Lower lobe of right lung (tissue), 2 donors: Measurements from ENCODE around the gene NTM. TPM values are rescaled to one million over a fixed set of nuclear protein-coding genes. Genes with fewer than 3 reads are reported as not detected.

ENCODE experiments used
- ATAC-seq, 2 donors: fragments of 200-7000 bp; cut with Tn5 transposase; one replicate each; pipeline ENCODE4 v1.9.1; 2020 to 2022; ENCODE audit warnings: mild to moderate bottlenecking in 2 of 2, moderate library complexity in 2 of 2
- DNase-seq: peaks from one replicate; pipeline ENCODE4 v3.0.0-alpha.2; 2020
- H3K27ac ChIP-seq: fragments of 200-600 bp; one replicate; pipeline ENCODE4 v1.8.0; 2022
- H3K27me3 ChIP-seq: fragments of 200-600 bp; one replicate; pipeline ENCODE4 v1.8.0; 2022; ENCODE audit warnings: low read depth
- H3K36me3 ChIP-seq: fragments of 200-600 bp; one replicate; pipeline ENCODE4 v1.8.0; 2022; ENCODE audit warnings: mild to moderate bottlenecking
- H3K4me1 ChIP-seq: fragments of 200-600 bp; one replicate; pipeline ENCODE4 v1.8.0; 2022
- H3K4me3 ChIP-seq: fragments of 200-600 bp; one replicate; pipeline ENCODE4 v1.8.0; 2022; ENCODE audit warnings: mild to moderate bottlenecking
- H3K9me3 ChIP-seq: fragments of 200-600 bp; one replicate; pipeline ENCODE4 v1.8.0; 2022
- intact Hi-C: fragments of 100-400 bp; cut with DNase I; formaldehyde crosslinking; loops from one replicate; pipeline ENCODE4 v1.11.0; 2022
- total RNA-seq: library from RNA; stranded (reverse); fragmentation: NEBNext Ultra II Directional; extraction: Animal tissue kit (Norgen Biotek cat#: 25700); gene quantifications from one replicate; pipeline ENCODE4 v1.2.1, GENCODE V29; 2021
- TF ChIP-seq, protein P1 (sequence below): fragments of 200-600 bp; IDR thresholded peaks from one replicate; pipeline ENCODE4 v1.8.0; 2022; ENCODE audit warnings: antibody characterized with exemption, mild to moderate bottlenecking
- donor health status: DM: no; HTN: yes; CAD: no; lungs with severe emphysema.

The NTM gene
- total RNA-seq, 1 donor from 2014 or later, result 2.3 TPM

DNA sequence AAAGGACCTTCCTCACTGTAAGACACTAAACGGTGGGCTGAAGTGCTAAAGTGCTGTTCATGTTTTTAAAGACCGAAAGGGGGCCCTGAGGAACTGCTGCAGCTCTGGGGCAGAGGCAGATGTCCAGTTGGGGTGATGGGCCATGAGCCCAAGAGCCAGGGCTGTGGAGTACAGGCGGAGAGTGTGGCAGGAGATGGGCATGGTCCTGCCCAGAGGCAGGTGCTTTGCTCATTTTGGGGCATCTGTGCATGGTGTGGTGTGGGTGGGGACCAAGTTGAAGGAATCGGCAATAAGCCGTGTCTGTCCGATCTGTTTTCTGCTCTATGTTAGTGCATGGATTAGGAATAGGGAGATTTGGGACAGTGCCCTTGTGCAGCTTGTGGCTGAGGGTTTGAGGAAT, 258.3 kb downstream of the NTM start:
- H3K27ac ChIP-seq, result no peak overlapping the region
- ATAC-seq (no peak), DNase-seq (no peak)
- TF ChIP-seq, protein P1, sequence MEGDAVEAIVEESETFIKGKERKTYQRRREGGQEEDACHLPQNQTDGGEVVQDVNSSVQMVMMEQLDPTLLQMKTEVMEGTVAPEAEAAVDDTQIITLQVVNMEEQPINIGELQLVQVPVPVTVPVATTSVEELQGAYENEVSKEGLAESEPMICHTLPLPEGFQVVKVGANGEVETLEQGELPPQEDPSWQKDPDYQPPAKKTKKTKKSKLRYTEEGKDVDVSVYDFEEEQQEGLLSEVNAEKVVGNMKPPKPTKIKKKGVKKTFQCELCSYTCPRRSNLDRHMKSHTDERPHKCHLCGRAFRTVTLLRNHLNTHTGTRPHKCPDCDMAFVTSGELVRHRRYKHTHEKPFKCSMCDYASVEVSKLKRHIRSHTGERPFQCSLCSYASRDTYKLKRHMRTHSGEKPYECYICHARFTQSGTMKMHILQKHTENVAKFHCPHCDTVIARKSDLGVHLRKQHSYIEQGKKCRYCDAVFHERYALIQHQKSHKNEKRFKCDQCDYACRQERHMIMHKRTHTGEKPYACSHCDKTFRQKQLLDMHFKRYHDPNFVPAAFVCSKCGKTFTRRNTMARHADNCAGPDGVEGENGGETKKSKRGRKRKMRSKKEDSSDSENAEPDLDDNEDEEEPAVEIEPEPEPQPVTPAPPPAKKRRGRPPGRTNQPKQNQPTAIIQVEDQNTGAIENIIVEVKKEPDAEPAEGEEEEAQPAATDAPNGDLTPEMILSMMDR, result no peak
- no peaks in the 10 kb centered on the region for H3K9me3 ChIP-seq
- no peaks in the 10 kb centered on the region for H3K36me3 ChIP-seq
- intact Hi-C loops, result no loop called here
- H3K4me3 ChIP-seq, result no peak overlapping the region
- H3K4me1 ChIP-seq, result no peaks in the 10 kb centered on the region
- no peaks in the 10 kb centered on the region for H3K27me3 ChIP-seq

DNA sequence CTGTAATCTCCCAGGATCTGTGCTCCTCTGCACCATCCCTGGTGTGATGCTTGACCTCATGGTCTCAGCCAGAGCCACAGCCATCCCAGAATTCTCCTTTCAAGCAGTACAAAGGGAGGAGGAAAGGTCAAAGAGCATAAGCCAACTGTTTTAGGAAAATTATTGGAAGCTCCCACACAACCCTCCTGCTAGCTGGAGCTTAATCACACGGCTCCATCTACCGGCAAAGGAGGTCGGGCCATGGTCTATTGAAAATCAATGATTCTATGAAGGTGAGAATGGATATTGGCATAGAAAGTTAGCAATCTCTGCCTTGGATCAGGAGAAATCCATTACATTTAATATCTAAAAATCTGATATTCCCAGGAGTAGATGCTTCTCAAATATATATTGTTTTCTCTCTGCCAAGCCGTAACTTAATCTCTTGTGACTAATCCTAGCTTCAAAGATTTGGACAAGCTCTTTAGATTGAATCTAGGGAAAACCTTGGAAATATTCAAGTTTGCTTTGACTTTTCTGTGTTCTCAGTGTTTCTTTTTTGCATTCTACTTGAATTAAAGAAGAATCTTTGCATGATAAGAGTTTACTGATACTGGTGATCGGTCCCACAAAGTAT, 259.6 kb downstream of the NTM start:
- TF ChIP-seq, protein P1, result no peak
- ATAC-seq (no peak), DNase-seq (no peak)
- Histone ChIP-seq H3K4me3 (no peak overlapping the region), H3K36me3 (no peaks in the 10 kb centered on the region), H3K4me1 (no peaks in the 10 kb centered on the region), H3K27me3 (no peaks in the 10 kb centered on the region), H3K27ac (no peak overlapping the region), H3K9me3 (no peaks in the 10 kb centered on the region)
- intact Hi-C loops, result no loop called here

DNA sequence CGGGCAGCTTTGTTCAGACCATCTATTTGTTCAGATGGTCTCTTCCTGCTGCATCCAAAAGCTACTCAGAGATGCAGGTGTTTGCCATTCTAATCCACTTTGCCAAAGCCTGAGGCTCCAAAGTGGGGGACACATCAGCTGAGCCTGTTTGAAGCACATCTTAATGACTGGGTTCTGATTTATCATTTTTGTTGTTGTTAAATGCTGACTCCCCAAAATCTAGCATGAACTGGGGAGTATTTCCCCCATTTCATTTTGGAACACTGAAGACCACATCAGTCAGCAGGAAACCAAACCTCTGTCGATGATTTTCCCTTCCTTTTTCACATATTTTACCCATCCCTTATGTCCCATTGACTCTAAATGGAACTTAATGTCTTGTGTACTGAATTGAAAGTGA, 262.6 kb downstream of the NTM start:
- no peaks in the 10 kb centered on the region for H3K36me3 ChIP-seq
- ATAC-seq, result no peak
- no peak for DNase-seq
- TF ChIP-seq, protein P1, result no peak
- H3K4me1 ChIP-seq, result no peaks in the 10 kb centered on the region
- no peak overlapping the region for H3K27ac ChIP-seq
- H3K9me3 ChIP-seq, result no peaks in the 10 kb centered on the region
- no peaks in the 10 kb centered on the region for H3K27me3 ChIP-seq
- no peak overlapping the region for H3K4me3 ChIP-seq
- intact Hi-C loops, result no loop called here

DNA sequence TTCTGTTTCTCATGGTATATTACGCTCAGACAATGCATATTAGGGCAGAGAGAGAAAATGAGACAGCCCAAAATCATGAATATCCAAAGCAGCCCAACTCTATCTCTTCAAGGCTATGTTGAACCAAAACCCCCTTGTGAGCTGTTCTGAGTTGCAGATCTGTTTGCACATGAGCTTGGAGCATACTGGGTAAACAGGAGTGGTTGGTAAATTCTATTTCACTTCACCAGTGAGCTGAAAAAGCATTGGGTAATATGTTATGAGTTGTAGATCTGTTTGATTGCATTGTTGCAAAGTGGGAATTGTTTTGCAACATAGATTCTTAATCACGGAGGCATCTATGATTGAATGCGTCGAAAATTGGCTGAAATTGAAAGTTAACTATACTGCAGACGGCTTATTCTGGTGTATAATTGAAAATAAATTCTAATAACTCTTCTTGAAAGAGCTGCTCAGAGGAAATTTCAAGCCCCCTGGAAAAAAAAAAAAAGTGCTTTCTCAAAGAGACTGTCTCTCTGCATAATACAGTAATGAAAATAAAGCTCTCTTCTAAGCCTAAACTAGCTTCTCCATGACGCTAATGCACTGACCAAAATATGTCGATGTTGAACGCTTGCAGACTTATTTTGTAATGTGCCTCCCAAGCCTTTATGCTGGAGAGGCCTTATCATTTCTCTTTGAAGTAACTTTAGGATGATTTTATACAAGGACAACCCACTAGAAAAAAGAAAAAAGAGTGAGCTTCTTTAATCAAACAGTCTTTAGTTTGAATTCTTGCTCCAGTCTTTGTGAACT, 263.7 kb downstream of the NTM start:
- ATAC-seq (peak in 1 of 2 donors; percentile 46), DNase-seq (no peak)
- no peaks in the 10 kb centered on the region for H3K4me1 ChIP-seq
- no peaks in the 10 kb centered on the region for H3K9me3 ChIP-seq
- H3K27ac ChIP-seq, result no peak overlapping the region
- H3K4me3 ChIP-seq, result no peak overlapping the region
- TF ChIP-seq, protein P1, result no peak
- no peaks in the 10 kb centered on the region for H3K27me3 ChIP-seq
- no peaks in the 10 kb centered on the region for H3K36me3 ChIP-seq
- intact Hi-C loops, result no loop called here

DNA sequence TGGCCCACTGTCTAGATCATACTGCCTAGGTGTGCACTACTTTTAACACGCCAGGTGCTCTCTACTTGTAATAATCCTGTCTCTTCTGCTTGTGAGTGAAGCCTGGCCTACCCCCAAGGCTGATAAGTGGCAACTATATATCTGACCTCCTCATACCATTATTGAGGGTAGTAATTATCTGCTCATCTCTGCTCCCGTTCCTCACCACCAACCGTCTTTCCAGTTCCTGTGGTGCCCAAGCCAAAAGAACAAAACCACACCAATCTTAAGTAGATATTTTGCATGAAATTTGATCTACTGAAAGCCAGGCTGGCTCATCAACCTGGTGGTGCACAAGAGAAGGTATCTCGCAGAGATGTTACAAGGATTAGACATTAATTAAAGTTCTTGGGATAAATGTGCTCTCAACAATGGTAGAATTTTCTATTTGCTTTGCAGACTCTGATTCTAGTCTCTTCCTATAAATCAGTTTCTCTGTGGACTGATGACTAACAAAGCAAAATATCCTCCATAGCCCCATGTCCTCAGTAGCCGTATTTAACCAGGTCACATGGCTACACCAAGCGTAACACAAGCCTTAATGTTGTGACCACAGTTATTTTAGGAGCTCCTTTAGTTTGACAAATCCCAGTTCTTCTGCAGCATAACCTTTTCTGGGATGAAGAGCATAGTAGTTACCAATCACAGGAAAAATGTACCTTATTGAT, 267.2 kb downstream of the NTM start:
- DNase-seq (no peak), ATAC-seq (no peak)
- Histone ChIP-seq H3K9me3 (no peaks in the 10 kb centered on the region), H3K36me3 (no peaks in the 10 kb centered on the region), H3K27ac (no peak overlapping the region), H3K4me1 (no peaks in the 10 kb centered on the region), H3K4me3 (no peak overlapping the region), H3K27me3 (no peaks in the 10 kb centered on the region)
- TF ChIP-seq, protein P1, result no peak
- intact Hi-C loops, result no loop called here
